GM12878 (cell line): ENCODE measurements around the gene ACBD7. TPM values are rescaled to one million over a fixed set of nuclear protein-coding genes. Genes with fewer than 3 reads are reported as not detected.

Experiments
- CBX3 ChIP-seq: fragments of 200-600 bp; sonication (generic); IDR thresholded peaks from 2 replicates; pipeline ENCODE4 v1.6.1; 2016; ENCODE audit warnings: low read depth, borderline replicate concordance
- CTCF ChIP-seq, 3 experiments: IDR thresholded peaks in 2 of 3; conservative IDR thresholded peaks in 1 of 3; 2 replicates each; pipeline ENCODE4 v1.5.1; 2011; ENCODE audit warnings: low read depth in 3 of 3, low read length in 3 of 3, mild to moderate bottlenecking in 3 of 3, control low read depth in 2 of 3, moderate library complexity in 2 of 3, inconsistent platforms in 1 of 3, mixed read lengths in 1 of 3; ENCODE audit not compliant: control insufficient read depth in 2 of 3, insufficient read depth in 1 of 3; ENCODE audit errors: extremely low read depth in 1 of 3
- E2F4 ChIP-seq: IDR thresholded peaks from 2 replicates; pipeline ENCODE4 v1.6.1; 2012; ENCODE audit warnings: low read depth, low read length, improper control_type of control experiment
- ETV6 ChIP-seq, 2 experiments: fragments of 450-650 bp in 1 of 2; IDR thresholded peaks in 1 of 2; conservative IDR thresholded peaks in 1 of 2; 2 replicates each; pipeline ENCODE4 v1.6.1; 2014; ENCODE audit warnings: antibody characterized with exemption in 1 of 2, borderline replicate concordance in 1 of 2, low read depth in 1 of 2, mild to moderate bottlenecking in 1 of 2, moderate library complexity in 1 of 2
- HDAC2 ChIP-seq: fragments of 200-600 bp; sonication (generic); IDR thresholded peaks from 2 replicates; pipeline ENCODE4 v1.6.1; 2017
- JUNB ChIP-seq: IDR thresholded peaks from 2 replicates; pipeline ENCODE4 v1.6.1; 2016; ENCODE audit warnings: antibody characterized with exemption, mild to moderate bottlenecking
- KAT2A ChIP-seq: conservative IDR thresholded peaks from 2 replicates; pipeline ENCODE4 v1.6.1; 2011; ENCODE audit warnings: low read depth, low read length; ENCODE audit not compliant: control insufficient read depth
- MXI1 ChIP-seq: fragments of 150-350 bp; IDR thresholded peaks from 2 replicates; pipeline ENCODE4 v1.6.1; 2011; ENCODE audit warnings: low read depth, mild to moderate bottlenecking, inconsistent platforms, low read length, improper control_type of control experiment
- NFYA ChIP-seq: IDR thresholded peaks from 2 replicates; pipeline ENCODE4 v1.6.1; 2011; ENCODE audit warnings: low read depth, mild to moderate bottlenecking, low read length, improper control_type of control experiment, borderline replicate concordance
- RBBP5 ChIP-seq: fragments of 200-600 bp; sonication (generic); conservative IDR thresholded peaks from 2 replicates; pipeline ENCODE4 v1.6.1; 2016
- SIN3A ChIP-seq: IDR thresholded peaks from 2 replicates; pipeline ENCODE4 v1.6.1; 2012; ENCODE audit warnings: low read depth, low read length, improper control_type of control experiment
- TCF7 ChIP-seq: IDR thresholded peaks from 2 replicates; pipeline ENCODE4 v1.6.1; 2014; ENCODE audit warnings: antibody characterized with exemption, borderline replicate concordance
- ZBED1 ChIP-seq: IDR thresholded peaks from 2 replicates; pipeline ENCODE4 v1.6.1; 2016; ENCODE audit warnings: borderline replicate concordance
- ZBTB4 ChIP-seq: fragments of 450-650 bp; formaldehyde crosslinking; IDR thresholded peaks from 2 replicates; pipeline ENCODE4 v1.4.0; 2022; ENCODE audit warnings: mild to moderate bottlenecking, moderate library complexity
- ZNF217 ChIP-seq: fragments of 450-650 bp; IDR thresholded peaks from 2 replicates; pipeline ENCODE4 v1.6.1; 2017; ENCODE audit warnings: antibody characterized with exemption, mild to moderate bottlenecking
- ZNF687 ChIP-seq: fragments of 450-650 bp; IDR thresholded peaks from 2 replicates; pipeline ENCODE4 v1.6.1; 2017; ENCODE audit warnings: mild to moderate bottlenecking, moderate library complexity
- polyA plus RNA-seq, 11 experiments: library from polyadenylated mRNA; depleted of rRNA in 4 of 11; unstranded in 6 of 11; stranded (reverse) in 5 of 11; fragments of >200 nt; fragmentation: Nextera tagmentation in 4 of 11; fragmentation: Illumina TruSeq in 1 of 11; extraction: Ambion mirVana in 4 of 11; extraction: Trizol in 1 of 11; gene quantifications; 1 replicate in 1 of 11; 2 replicates in 10 of 11; pipeline versions ENCODE4 v1.2.1 to v1.2.3, GENCODE V29; 2011 to 2016; ENCODE audit warnings: inconsistent platforms in 2 of 11, missing spikeins in 2 of 11, low read depth in 1 of 11
- total RNA-seq, 4 experiments: library from RNA; depleted of rRNA in 3 of 4; stranded (reverse); fragments of >200 nt in 3 of 4; fragmentation: Illumina TruSeq in 1 of 4; extraction: Trizol in 1 of 4; gene quantifications; 2 replicates each; pipeline versions ENCODE4 v1.2.1 to v1.2.3, GENCODE V29; 2013 to 2021

The ACBD7 gene
- total and polyA plus RNA-seq, 10 of the 15 experiments (the other 5 are each of a cell fraction or from before 2014, with no cell fraction given) = 0.04 to 0.74 (median 0.36) TPM

GRCh38 chr10:15097011-15097812 lies 8.6 kb upstream of the ACBD7 start, which contains the start of gene RPP38 (continued):
- TF ChIP-seq CTCF (IDR thresholded peaks at IDR 0.05 in 2 of 3, conservative IDR thresholded peaks at IDR 0.05 in 1 of 3; ENCODE audit: control insufficient read depth in 2 of 3, extremely low read depth in 1 of 3, insufficient read depth in 1 of 3, low read depth in 3 of 3, low read length in 3 of 3) (no peak), ETV6 (conservative IDR thresholded peaks at IDR 0.05 in 1 of 2, IDR thresholded peaks at IDR 0.05 in 1 of 2; ENCODE audit: borderline replicate concordance in 1 of 2, low read depth in 1 of 2) (peak in 1 of 2 experiments; percentile 93; a peak in 2 of 4 replicates), SIN3A (peak; percentile 72), JUNB (no peak), RBBP5 (no peak), ZBTB4 (CRISPR knock-in tag) (no peak), KAT2A (no peak), MXI1 (peak; percentile 79), HDAC2 (no peak), ZNF687 (peak; percentile 91), E2F4 (0 out of 2 replicates have a peak, but pooled peaks have one; percentile 30), ZNF217 (no peak), TCF7 (no peak), NFYA (no peak), CBX3 (no peak), ZBED1 (no peak)
